Stimulated activated CD8-positive, alpha-beta memory T cell treated with anti-CD3 and anti-CD28 coated beads, Interleukin-7, amount 100 ng/mL, for 4 hours (primary cell): Measurements from ENCODE around the gene KRT40.

Source experiments
- DNase-seq, 2 donors: peaks; one replicate each; pipeline ENCODE4 v3.0.0-alpha.2; 2020; ENCODE audit warnings: low read depth in 2 of 2

KRT40 gene

GRCh38 chr17:40996829-40997228 lies 12.7 kb upstream of the KRT40 start:
- DNase-seq, result no peak

- no peak for DNase-seq
Observed at GRCh38 chr17:40995116-40995515, 11.0 kb upstream of the KRT40 start.

- DNase-seq, result no peak
Observed at GRCh38 chr17:40993839-40994238, 9.7 kb upstream of the KRT40 start, which contains the start of gene KRTAP3-3. Gene KRTAP3-3, minus strand, starts transcription at chr17:40994164. Its CDS starts 67 bp downstream, at chr17:40994097.

GRCh38 chr17:40993084-40993483 lies 9.0 kb upstream of the KRT40 start:
- no peak for DNase-seq

- DNase-seq, result no peak
Observed at GRCh38 chr17:40992666-40993065, 8.5 kb upstream of the KRT40 start.

- no peak for DNase-seq
Observed at GRCh38 chr17:40986920-40987319, 2.8 kb upstream of the KRT40 start.

- DNase-seq, result no peak
Observed at GRCh38 chr17:40981115-40981514, 3.0 kb downstream of the KRT40 start.

- no peak for DNase-seq
Observed at GRCh38 chr17:40980596-40980995, 3.5 kb downstream of the KRT40 start.

GRCh38 chr17:40980117-40980516 lies 4.0 kb downstream of the KRT40 start:
- no peak for DNase-seq

- DNase-seq, result no peak
Observed at GRCh38 chr17:40978575-40979151, 5.5 kb downstream of the KRT40 start.

- no peak for DNase-seq
Observed at GRCh38 chr17:40975516-40975915, 8.6 kb downstream of the KRT40 start.

GRCh38 chr17:40974366-40974765 lies 9.8 kb downstream of the KRT40 start:
- DNase-seq, result no peak

- DNase-seq, result no peak
Observed at GRCh38 chr17:40967582-40967981, 16.5 kb downstream of the KRT40 start.

- no peak for DNase-seq
Observed at GRCh38 chr17:40966848-40967247, 17.3 kb downstream of the KRT40 start, which contains the start of gene KRT39. Gene KRT39, minus strand, starts transcription at chr17:40966948. Its CDS starts 92 bp downstream, at chr17:40966856.

GRCh38 chr17:40963838-40964237 lies 20.3 kb downstream of the KRT40 start:
- no peak for DNase-seq

- no peak for DNase-seq
Observed at GRCh38 chr17:40962059-40962561, 22.0 kb downstream of the KRT40 start.

GRCh38 chr17:40961591-40961990 lies 22.5 kb downstream of the KRT40 start:
- DNase-seq, result no peak

- no peak for DNase-seq
Observed at GRCh38 chr17:40960144-40960543, 24.0 kb downstream of the KRT40 start.

- no peak for DNase-seq
Observed at GRCh38 chr17:40958086-40958953, 25.8 kb downstream of the KRT40 start.

- DNase-seq, result no peak
Observed at GRCh38 chr17:40956401-40957254, 27.5 kb downstream of the KRT40 start.

GRCh38 chr17:40953881-40954280 lies 30.2 kb downstream of the KRT40 start:
- DNase-seq, result no peak

- no peak for DNase-seq
Observed at GRCh38 chr17:40952661-40953060, 31.5 kb downstream of the KRT40 start.
